GM18507 (cell line): ENCODE results near the gene NBEA.

ENCODE experiments used
- DNase-seq: peaks from one replicate; pipeline ENCODE4 v3.0.0; 2011; ENCODE audit warnings: low read depth; ENCODE audit not compliant: insufficient read length; ENCODE audit errors: extremely low spot score
- FAIRE-seq: peaks from 2 replicates; lab custom pipeline; 2011; peaks lifted over from hg19 to GRCh38; lab: Jason Lieb, UNC

The NBEA gene

DNA sequence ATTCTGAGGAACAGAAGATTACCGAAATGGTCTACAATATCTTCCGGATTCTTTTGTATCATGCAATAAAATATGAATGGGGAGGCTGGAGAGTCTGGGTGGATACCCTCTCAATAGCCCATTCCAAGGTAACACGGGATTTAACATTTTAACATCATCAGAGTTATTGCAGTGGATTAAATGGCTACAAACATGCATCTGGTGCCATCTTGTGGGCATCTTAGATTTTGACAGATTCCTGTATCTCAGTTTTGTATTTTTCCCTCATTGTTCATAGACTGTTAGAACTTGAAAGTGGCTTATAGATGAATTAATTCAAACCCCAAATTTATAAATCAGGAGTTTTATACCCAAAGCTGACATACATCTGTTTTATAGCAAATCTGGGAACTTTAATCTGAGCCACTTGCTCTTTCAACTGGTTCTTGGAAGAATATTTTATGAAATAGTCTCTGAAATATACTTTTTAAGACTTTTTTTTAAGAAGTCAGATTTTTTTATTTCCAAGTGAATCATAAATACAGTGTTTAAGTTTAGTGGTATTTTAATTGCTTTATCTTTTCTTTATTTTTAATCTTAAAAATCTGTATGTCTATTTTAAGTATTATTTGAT lies 215.2 kb downstream of the NBEA start:
- DNase-seq (no peak), FAIRE-seq (peak; percentile 78)

DNA sequence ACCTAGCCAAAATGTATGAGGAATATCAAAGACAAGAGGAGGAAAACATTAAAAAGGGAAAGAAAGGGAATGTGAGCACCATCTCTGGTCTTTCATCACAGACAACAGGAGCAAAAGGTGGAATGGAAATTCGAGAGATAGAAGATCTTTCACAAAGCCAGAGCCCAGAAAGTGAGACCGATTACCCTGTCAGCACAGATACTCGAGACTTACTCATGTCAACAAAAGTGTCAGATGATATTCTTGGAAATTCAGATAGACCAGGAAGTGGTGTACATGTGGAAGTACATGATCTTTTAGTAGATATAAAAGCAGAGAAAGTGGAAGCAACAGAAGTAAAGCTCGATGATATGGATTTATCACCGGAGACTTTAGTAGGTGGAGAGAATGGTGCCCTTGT lies 217.0 kb downstream of the NBEA start:
- FAIRE-seq (peak; percentile 5), DNase-seq (no peak)

DNA sequence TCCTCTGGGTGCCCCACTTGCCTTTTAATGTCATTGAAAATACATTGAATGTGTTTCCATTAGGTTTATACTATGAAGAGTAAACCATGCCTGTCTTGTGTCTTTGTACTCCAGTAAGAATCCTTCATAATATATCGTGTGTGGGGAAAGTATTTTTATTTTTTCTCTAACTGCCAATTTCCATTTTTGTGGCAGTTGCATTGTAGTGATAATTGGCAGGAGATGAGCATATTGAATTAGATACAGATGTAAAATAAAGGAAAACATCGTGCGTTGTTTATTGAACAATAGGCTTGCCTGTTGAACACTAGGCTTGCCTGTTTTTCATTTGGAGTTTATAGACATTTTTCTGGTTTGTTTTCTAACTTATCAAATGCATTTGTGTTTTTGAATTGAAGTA lies 218.8 kb downstream of the NBEA start:
- DNase-seq (no peak), FAIRE-seq (peak; percentile 21)

DNA sequence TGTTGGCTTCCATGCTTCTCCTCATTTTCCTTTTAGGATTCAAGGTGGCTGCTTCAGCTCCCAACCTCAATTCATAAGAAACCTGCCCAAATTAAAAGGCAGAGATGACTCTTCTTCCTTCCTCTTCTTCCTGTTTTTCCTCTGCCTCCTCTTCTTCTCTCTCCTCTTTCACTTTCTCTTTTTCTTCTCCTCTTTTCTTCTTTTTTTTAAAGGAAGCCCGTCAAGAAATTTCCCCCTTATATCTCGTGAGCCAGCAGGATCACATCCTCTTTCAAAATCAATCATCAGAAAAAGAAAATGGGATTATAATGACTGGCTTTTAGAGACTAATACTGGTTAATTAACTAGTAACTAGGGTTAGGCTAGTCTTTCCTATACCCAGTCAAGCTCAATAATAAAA lies 220.3 kb downstream of the NBEA start:
- DNase-seq, result no peak
- peak; percentile 61 for FAIRE-seq

DNA sequence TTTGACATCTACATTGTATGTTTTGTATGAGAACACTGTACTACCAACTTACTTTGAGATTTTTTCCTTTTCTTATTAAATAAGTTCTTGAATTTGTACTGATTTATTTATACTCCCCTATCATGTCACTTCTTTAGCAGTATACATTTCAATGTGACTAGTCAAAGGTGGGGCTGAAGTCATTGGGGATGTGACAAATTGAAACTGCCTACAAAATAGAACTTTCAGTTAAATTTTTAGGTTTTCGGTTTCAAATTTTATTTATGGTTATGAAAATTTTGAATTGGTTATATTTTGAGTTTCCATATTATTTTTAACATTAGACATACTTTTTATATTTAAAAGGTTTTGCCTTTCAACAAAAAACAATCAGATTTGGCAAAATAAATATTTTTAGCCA lies 221.6 kb downstream of the NBEA start:
- DNase-seq, result no peak

DNA sequence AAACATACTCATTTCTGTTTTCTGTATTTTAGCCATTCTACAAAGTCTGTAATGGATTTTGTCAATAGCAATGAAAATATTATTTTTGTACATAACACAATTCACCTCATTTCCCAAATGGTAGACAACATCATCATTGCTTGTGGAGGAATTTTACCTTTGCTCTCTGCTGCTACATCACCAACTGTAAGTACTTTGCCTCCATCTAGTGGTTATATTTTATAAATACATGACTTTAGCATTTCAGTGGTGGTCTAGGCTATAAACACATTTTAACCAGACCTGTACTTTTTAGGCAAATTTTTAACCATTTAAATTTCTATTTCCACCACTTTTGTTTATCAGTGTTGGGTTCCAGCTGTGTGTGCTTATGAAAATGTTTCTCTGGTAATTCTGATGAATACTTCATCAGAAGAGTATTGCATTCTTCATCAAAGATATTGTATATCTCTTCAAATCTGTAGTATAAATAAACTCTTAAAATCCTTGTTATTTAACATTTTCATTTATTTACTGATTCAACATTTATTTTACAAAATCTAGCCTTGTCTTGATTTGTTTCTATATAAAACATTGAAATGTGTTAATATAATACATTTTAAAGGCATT lies 222.4 kb downstream of the NBEA start:
- FAIRE-seq (peak; percentile 85), DNase-seq (no peak)

More for the DNA sequence above, 221.6 kb downstream of the NBEA start:
- peak; percentile 35 for FAIRE-seq

DNA sequence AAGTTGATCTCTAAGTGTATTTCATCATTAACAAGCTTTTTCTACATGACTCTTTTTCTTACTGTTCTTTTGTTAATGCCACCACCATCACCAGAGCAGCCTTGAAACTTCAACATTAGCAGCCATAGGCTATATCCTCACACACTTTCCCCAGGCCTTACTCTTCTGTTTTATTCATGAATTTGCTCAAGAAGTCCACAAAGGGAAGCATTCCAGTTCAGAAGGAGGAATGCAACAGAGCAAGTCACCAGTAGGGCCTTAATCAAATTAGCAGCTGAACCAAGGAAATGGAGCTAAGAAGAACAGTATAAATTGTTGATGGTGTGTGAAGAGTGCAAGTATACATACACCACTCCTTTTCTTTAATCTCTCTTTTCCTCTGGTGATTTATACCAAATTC lies 223.1 kb downstream of the NBEA start:
- FAIRE-seq, result peak; percentile 9

DNA sequence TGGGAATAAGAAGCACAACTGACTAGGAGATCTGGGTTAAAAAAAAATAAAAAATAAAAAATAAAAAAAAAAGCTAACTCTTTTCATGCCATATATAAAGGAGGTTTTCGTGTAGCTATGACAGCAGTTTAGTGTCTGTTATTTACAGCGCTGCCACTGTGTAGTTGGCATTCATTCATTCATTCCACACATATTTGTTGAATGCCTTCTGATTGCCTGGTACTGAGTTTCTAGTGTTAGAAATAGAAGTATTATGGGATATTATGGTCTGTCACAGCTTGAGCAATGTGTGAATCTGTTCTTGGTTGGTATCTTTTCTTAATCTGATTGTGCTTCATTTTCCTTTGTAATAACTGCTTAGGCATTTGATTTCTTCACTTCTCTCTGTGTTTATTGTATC lies 237.4 kb downstream of the NBEA start:
- FAIRE-seq, result no peak
- no peak for DNase-seq

More for the DNA sequence above, 223.1 kb downstream of the NBEA start:
- no peak for DNase-seq

DNA sequence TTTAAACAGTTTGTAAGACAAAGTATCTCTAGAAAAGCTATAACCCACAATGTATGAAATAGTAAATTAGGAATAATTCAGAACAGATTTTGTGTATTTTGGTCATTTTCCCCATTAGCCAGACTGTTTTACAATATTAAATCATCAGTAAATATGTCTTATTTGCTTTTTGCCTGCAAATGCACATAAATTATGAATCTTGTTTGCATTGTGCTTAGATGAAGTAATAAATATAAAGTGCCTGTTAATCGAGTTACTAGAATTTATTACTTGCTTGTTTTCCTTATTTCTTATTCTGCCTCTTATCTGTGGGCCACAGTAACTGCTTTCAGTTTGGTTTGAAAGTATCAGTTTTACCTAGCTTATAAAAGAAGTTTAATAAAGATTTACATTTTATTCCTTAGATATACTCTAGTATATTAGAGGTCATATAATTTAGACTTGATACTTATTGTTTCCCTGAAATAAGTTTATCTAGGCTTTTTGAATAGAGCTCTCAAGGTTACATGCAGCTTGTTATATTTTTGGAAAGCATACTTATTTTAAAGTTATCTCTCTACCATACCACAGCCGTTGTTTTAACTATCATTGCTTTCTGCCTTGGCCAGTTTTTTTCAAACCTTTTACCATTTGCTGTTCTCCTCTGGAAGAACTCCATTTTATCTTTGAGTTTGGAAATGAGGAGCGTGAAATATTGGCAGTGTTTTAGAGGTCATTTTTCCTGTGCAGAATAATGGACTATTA lies 238.0 kb downstream of the NBEA start:
- FAIRE-seq, result no peak
- no peak for DNase-seq

DNA sequence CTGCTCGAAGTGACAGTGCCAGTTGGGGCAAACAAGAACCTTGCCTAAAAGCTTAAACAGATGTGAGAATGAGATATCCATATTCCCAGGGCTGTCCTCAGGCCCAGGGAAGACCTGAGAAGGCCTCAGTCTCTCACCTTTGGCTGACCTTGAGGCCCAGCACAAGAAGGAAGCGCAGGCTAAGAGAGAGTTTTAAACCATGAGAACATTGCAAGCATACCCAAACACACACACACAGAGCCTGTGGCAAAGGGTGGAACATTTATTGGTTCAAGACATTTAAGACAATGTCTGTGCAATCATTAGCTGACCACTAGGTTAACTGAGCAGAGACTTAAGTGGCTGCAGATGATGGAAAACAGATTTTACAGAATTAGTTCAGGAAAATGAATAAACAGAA lies 248.2 kb downstream of the NBEA start:
- FAIRE-seq, result no peak
- no peak for DNase-seq

DNA sequence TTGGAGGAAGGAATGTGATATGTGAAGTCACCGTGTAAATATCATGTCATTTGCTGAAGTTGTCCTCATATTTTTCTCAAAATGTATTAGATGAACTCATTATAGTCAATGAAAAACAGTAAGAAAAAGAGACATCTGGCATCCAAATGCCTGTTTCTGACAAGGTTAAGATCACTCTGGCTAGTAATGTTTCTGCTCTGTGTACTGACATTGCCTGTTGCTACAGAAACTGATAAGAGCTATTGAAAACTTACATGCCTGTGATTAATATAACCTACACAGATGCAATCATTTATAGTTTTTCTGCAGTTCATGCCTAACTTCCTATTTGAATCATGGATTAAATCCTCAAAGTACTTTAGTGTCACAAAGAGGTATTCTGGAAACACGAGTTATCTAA lies 249.8 kb downstream of the NBEA start:
- FAIRE-seq (no peak), DNase-seq (no peak)

DNA sequence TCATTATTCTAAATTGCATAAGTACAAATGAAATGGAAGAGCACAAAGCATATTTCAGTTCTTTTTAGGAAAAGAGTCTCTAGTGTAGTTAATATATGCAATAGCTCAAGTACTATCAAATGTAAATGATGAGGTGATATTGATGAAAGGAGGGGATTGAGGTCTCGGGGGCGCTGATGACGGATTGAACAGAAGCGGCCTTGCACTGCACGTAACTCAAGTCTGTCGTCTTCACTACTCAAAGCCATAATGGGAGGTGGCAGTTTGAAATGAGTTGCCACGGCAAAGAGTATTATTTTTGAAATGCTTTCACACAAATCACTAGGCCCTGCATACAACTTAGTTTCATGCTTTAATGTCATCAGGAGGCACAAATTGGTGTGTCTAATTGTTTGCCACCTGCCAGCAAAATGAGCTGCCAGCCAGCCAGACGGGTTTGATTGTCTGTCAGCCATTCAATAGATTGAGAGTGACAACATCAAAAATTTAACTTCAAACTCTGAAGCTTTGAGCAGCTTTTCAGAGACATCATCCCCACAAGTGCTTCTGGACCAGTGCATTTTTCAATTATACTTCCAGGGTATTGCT lies 256.6 kb downstream of the NBEA start:
- DNase-seq (no peak), FAIRE-seq (no peak)

DNA sequence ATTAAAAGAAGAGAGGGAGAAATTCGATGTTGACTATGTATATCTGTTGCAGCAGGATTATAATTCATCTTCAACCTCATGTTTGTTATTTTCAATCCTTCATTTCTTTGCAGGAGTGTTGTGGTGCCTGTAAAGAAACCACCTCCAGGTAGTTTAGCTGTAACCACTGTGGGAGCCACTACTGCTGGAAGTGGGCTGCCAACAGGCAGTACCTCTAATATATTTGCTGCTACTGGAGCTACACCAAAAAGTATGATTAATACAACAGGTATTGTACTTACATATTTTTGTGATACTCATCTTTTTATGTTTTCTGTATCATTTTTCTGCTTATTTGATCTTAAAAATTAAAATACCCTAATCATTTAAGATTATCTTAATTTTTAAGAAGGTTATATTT lies 266.5 kb downstream of the NBEA start:
- no peak for DNase-seq
- no peak for FAIRE-seq

DNA sequence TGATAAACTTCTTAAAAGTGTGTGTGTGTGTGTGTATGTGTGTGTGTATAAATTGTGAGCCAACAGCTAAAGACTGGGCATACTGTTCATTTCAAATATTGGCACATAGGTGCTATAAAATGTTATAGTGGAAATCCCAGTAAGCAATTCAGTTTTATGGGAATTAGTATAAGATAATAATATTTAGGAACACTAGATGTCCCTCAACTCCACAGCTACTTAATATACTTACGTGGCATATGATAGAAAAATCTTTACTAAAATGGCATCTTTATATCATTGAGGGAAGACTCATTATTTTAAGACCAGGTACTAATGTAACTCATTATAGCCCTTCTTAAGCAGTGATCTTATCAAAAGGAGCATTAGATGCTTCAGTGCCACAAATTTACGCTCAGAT lies 268.2 kb downstream of the NBEA start:
- no peak for FAIRE-seq
- DNase-seq, result no peak

DNA sequence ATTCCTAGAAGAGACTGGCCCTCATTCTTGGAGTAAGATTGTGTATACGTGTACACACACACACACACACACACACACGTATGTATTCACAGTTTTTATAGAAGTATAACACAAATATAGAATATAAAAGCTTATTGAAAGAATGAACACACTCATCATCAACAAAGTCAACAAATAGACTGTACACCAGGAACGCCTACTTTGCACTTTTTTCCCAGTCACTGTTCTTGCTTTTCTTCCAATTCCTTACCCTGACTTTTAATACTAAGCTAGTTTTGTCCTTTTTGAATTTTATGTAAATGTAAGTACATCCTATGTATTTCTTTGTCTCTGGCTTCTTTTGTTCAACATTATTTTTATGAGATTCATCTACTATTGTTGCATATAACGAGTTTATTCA lies 269.9 kb downstream of the NBEA start:
- no peak for FAIRE-seq

DNA sequence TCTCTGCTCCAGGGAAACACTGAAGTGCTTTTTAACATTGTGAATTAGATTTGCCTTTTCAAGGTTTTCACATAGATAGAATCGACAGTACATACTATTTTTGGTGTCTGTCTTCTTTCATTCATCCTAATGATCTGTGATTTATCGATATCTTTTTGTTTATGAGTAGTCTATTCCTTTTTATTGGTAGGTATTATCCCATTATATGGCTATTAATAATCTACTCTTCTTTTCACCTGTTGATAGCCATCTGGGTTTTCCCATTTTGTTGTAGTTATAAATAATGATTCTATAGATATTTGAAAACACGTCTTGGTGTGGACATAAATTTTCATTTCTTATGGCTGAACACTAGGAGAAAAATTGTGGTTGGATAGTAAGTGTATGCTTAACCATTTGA lies 271.8 kb downstream of the NBEA start:
- DNase-seq (no peak), FAIRE-seq (no peak)

More for the DNA sequence above, 269.9 kb downstream of the NBEA start:
- DNase-seq, result no peak

DNA sequence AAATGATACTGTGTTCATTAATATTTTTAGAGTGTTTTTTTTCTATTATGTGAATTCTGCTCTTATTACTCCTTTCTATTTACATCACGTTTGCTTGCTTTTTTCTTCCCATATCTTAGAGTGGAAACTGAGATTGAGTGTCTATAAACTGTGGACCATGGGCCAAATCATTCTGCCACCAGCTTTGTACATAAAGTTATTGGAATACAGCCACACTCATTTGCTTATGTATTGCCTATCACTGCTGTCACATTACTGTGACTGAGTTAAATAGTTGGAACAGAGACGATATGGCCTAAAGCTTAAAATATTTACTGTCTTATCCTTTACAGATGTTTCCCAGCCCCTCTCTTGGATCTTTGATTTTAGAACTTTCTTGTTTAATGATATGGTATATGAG lies 274.1 kb downstream of the NBEA start:
- FAIRE-seq, result no peak

DNA sequence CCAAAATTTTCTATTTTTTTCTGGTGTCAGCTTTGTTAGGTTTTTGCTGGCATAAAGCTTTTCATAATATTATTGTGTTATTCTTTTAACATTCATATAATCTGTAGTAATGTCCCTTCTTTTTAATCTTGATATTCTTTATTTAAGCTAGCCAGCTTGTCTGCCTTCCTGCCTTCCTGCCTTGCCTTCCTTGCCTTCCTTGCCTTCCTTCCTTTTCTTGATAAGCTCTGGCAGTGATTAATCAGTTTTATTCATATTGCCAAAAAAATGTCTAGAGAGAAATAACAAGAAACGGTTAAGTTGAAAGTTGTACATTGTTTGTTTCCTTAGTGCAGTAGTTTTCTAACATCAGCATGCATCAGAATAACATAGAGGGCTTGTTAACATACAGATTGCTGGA lies 277.0 kb downstream of the NBEA start:
- DNase-seq, result no peak
- FAIRE-seq, result no peak

More for the DNA sequence above, 274.1 kb downstream of the NBEA start:
- no peak for DNase-seq

DNA sequence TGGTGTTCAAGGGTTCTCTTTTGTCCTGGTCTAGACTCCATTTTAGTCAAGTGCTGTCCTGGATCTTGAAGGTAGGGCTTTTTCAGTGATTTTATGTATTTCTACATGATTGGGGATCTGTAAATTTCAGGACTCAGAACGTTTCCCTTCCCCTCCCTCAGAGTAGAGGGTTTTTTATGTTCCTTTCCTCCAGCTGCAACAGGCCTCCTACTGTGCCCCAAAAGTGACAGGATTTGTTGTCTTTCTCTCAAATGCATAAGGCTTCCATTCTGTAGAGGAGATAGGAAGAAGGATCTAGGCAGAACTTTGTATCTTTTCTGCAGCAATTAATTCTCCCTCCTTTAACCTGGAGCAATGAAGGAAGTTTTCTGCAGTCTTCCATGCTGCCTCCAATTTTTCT lies 283.1 kb downstream of the NBEA start:
- no peak for FAIRE-seq

DNA sequence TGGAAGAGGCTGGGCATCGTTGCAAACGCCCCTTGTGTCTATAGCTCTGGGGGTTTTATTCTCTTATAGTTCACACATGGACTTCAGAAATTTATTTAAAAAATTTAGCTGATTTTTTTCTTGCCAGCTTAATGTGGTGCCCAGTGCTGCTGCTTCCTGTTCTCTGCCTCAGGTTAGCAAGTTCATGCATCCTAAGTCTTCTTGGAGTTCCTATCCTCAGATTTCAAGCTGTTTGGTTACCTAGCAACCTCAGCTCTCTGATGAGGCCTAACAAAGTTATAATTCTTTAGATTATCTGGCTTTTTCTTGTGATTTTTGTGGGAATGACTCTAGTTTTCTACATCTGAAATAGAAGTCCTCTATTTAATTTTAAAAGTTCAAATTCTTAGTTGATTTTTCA lies 283.5 kb downstream of the NBEA start:
- FAIRE-seq (no peak), DNase-seq (no peak)

More for the DNA sequence above, 283.1 kb downstream of the NBEA start:
- DNase-seq, result no peak

DNA sequence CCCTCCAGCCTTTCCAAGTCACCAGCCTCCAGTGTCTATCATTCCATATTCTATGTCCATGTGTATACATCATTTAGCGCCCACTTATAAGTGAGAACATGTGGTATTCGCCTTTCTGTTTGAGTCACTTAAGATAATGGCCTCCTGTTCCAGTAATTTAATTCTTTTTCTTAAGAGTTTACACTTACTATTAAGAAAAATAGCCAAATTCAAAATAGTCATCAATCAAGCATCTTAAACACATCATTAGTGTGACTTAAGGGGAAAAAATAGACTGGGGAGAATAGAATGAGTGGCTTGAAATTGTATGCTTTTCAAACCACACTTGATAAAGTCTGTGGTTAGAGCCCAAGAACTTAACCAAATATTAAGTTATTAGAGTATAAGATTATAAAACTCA lies 286.5 kb downstream of the NBEA start:
- no peak for DNase-seq
- no peak for FAIRE-seq
